NCI-H524 treated with DMSO at 0.1 percent for 48 hours (cell line): ENCODE measurements around the gene STAT4.

Experiments used
- DNase-seq: peaks from one replicate; lab custom pipeline; 2025; lab: John Stamatoyannopoulos, UW

The STAT4 gene

DNA sequence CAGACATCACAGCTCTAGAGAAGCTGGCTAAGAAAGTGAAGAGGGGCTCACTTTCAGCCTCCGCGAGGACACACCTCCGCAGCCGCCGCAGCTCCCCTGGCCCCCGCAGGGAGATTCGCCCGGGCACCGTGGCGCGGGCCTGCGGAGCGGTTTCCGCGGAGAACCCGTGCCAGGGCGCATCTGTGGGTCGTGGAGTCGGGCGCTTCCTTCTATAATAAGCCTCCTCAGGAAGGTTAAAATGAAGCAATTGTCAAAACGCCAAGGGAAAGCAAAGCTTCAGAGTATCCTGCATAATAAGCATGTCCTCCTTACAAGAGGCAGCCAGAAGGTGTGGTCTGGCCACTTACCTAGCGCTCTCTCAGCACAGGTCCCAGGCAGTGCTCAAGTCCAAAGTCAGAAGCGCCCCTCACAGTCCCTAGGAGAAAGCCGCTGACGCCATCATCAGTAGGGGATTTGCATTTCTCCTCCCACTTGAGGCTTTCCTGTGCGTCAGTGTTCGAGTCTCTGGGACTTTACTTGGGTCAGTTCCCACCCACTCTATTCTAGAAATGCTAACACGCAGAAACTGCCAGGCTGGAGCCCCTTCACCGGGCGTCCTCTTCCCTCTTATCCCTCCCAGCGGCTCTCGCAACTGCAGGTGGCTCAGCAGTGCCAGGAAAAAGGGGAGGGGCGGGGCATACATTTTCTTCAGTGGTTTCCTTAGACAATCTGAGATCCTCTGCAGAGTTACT is at the start of gene STAT4:
STAT4 (minus strand) TSS at position 395 of the 731 bp plus-strand sequence. CDS start 2,791 bp downstream, outside the sequence.
- no peak for DNase-seq

DNA sequence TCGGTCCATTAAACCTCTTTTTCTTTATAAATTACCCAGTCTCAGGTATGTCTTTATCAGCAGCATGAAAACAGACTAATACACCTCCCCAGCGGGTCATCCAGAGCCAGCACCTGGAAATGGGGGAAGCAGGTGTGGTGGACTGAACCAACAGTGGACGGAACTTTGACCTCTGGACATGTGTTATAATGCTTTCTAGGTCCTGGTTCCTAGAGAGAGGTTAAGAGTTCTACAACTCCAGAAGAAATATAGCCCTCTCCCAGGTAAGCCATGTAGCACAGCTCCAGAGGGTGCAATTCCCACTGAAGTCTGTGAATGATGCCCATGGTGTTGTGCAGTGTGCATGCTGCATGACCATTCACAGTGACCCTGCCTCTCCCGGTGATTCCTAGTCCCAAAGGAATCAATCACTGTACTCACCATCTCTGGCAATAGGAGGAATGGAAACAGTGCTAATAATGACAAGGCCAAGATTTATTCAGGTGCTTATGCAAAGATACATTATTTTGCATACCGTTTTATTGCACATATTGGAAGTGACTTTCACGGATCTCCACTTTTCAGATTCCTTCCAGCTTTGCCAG is 49.2 kb upstream of the STAT4 start:
- no peak for DNase-seq

DNA sequence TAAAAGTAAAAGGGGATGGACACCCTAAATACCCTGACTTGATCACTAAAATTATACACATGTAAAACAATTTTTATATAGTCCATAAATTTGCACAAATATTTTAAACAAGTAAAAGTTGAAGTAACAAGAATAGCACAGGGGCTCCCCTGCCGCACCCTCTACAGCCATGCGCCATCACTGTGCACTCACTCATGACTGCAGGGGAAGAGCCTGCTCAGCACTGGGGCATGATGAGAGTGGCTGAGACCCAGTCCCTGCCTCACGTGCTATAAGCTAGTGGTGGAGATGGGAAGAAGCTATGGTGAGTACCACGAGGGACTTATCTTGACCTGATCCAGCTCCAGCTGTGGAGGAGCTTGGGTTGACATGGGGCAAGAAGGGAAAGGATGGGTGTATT is 47.5 kb upstream of the STAT4 start:
- DNase-seq = no peak

- no peak for DNase-seq
Observed at GRCh38 chr2:191197096-191197495, 46.3 kb upstream of the STAT4 start.

- DNase-seq = no peak
Observed at GRCh38 chr2:191195021-191195420, 44.2 kb upstream of the STAT4 start.

- DNase-seq = no peak
Observed at GRCh38 chr2:191190861-191191552, 40.2 kb upstream of the STAT4 start.

DNA sequence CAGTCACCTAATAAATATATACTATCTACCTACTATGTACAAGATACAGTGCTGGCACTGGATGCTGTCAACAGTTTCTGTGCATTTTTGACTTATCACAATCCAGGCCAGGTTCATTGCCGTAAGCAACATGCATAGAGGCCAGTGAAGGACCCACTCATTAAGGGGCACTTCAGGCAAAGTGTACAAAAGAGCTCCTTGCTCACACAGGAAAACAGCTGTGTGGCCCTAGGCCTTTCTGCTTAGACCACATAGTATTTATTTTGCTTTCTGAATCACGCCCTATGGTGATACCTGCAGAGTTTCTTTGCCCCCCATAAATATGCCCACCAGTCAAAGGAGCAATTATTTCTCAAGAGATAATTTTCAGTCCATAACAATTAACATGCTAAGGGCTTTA is 39.6 kb upstream of the STAT4 start:
- no peak for DNase-seq

GRCh38 chr2:191189112-191189635 is 38.4 kb upstream of the STAT4 start:
- DNase-seq = no peak

GRCh38 chr2:191188550-191189093 is 37.8 kb upstream of the STAT4 start:
- peak; percentile 68 for DNase-seq

GRCh38 chr2:191187105-191187829 is 36.5 kb upstream of the STAT4 start:
- no peak for DNase-seq

GRCh38 chr2:191184457-191184856 is 33.7 kb upstream of the STAT4 start:
- no peak for DNase-seq

DNA sequence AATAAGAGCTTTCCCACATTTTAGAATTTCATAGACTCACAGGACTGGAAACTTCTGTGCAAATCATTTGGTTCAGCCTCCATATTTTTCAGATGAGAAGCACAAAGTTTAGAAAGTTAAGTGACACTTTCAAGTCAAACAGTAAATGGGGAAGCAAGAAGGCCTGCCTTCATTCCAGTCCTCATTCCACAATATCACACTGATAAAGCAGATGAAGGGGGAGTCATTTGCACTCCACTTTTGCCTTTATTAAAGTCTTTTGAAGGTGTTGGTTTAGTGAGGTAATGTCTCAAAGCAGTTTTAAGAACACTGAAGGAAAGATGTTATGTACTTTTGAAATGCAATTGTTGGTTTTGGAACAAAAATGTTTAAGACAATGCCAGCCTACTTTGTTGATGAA is 32.7 kb upstream of the STAT4 start:
- no peak for DNase-seq

DNA sequence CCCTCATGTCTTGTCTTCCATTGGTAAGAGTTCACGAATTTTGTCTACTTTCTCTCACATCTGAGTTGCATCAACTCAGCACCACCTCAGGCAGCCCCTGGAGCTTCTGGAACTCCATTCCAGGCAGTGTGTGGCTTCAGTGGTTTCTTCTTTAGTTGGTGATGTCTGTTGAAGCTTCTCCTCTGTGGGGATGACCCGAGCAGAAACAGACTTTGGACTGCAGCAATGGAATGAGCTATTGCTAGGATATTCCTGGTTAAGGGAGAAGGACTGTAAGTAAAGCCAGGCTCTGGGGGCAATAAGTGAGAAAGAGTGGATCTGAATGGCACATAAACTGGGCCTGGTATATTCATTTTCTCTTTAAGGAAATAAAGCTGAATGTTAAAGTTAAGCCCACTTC is 32.3 kb upstream of the STAT4 start:
- no peak for DNase-seq

DNA sequence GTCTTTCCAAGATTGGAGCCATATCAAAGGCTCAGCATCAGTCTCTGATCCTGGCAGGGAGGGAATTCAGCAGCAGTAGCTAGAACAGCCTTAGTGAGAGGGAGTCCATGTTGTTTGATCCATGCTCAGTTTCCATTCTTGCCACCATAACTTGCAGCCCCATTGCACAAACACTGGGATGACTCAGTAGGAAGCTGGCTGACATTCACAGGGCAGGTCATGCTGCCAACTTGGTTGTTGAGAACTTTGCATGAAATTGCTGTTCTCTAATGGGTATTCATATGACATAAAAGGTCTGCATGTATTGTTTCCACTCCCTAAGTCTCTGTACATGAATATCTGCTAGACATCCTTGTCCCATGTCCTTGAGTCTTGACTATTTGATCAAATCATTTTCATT is 29.9 kb upstream of the STAT4 start:
- no peak for DNase-seq

GRCh38 chr2:191180276-191180675 is 29.5 kb upstream of the STAT4 start:
- DNase-seq = no peak

DNA sequence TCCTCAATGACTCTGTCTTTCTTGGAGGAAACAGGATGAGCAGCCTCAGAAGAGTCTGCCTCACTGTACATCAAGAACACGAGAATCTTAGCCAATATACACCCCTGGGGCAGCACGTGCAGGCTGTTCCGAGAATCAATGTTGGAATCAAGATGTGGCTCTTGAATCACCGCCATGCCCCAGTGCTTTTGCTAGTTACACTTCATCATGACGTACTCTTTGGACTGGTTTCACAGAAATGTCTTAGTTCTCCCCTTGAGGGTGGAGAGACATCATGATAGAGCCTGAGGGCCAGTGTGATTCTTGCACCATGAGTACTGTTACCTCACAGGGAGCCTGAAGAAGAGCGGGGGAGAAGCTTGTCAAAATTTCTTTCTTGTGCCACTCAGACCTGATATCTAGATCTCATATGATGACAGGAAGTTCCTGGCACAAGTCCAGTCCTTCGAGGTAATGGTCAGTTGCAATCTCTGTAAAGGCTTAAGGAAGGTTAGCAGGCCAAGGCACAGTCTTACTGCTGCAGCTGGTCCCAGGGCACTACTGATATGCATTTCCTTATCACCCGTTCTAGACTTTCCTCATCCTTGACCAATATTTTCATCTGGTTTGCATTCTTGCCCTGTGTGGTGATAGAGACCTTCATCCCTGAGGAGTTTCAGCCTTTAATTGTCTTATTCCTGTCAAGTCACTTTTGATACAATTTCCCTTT is 28.2 kb upstream of the STAT4 start:
- no peak for DNase-seq

GRCh38 chr2:191177751-191178736 is 27.2 kb upstream of the STAT4 start:
- no peak for DNase-seq

GRCh38 chr2:191176801-191177438 is 26.1 kb upstream of the STAT4 start:
- no peak for DNase-seq

- DNase-seq = no peak
Observed at GRCh38 chr2:191176305-191176704, 25.5 kb upstream of the STAT4 start.

- no peak for DNase-seq
Observed at GRCh38 chr2:191174442-191174841, 23.6 kb upstream of the STAT4 start.
